ENCODE results near the gene KLHL21.

KLHL21 gene

GRCh38 chr1:6578624-6579373 lies 23.9 kb downstream of the KLHL21 start:
- H2AFZ ChIP-seq (ENCODE audit: low read depth, low read length, severe bottlenecking), result peak overlapping the region; percentile 99
- H3K4me3 ChIP-seq (ENCODE audit: insufficient read depth, low read length, poor library complexity, severe bottlenecking), result no peak overlapping the region
- H3K9ac ChIP-seq (ENCODE audit: low read length), result peak overlapping the region; percentile 82; the same call in 1 of the 2 replicates
- no peaks in the 10 kb centered on the region for H3K27me3 ChIP-seq (ENCODE audit: low read length)
- no peaks in the 10 kb centered on the region for H3F3A ChIP-seq (ENCODE audit: insufficient read depth)
- H3K9me2 ChIP-seq (replicated peaks; ENCODE audit: insufficient read depth, low read length), result no peaks in the 10 kb centered on the region
- H4K20me1 ChIP-seq (ENCODE audit: low read depth, low read length), result no peaks in the 10 kb centered on the region
- peak overlapping the region; percentile 65 for H3K4me2 ChIP-seq (ENCODE audit: low read depth, low read length, poor library complexity, severe bottlenecking)
- H3K9me3 ChIP-seq (ENCODE audit: insufficient read depth, low read length), result no peaks in the 10 kb centered on the region
- H3K79me2 ChIP-seq (ENCODE audit: insufficient read depth, low read length), result peaks cover 13% of the 10 kb centered on the region; the same call in 1 of the 2 replicates
- H3K27ac ChIP-seq (ENCODE audit: low read depth, low read length), result no peak overlapping the region
- no peaks in the 10 kb centered on the region for H3K36me3 ChIP-seq (ENCODE audit: low read length)
- TF ChIP-seq, protein P1, sequence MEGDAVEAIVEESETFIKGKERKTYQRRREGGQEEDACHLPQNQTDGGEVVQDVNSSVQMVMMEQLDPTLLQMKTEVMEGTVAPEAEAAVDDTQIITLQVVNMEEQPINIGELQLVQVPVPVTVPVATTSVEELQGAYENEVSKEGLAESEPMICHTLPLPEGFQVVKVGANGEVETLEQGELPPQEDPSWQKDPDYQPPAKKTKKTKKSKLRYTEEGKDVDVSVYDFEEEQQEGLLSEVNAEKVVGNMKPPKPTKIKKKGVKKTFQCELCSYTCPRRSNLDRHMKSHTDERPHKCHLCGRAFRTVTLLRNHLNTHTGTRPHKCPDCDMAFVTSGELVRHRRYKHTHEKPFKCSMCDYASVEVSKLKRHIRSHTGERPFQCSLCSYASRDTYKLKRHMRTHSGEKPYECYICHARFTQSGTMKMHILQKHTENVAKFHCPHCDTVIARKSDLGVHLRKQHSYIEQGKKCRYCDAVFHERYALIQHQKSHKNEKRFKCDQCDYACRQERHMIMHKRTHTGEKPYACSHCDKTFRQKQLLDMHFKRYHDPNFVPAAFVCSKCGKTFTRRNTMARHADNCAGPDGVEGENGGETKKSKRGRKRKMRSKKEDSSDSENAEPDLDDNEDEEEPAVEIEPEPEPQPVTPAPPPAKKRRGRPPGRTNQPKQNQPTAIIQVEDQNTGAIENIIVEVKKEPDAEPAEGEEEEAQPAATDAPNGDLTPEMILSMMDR (IDR thresholded peaks at IDR 0.05; ENCODE audit: insufficient read depth, low read length, poor library complexity, severe bottlenecking), result no peak
- no peak for TF ChIP-seq EZH2phosphoT487 (conservative IDR thresholded peaks at IDR 0.05; ENCODE audit: low read length)

- Histone ChIP-seq H3K79me2 (ENCODE audit: insufficient read depth, low read length) (peaks cover 13% of the 10 kb centered on the region; the same call in 1 of the 2 replicates), H3K27me3 (ENCODE audit: low read length) (no peaks in the 10 kb centered on the region), H3F3A (ENCODE audit: insufficient read depth) (no peaks in the 10 kb centered on the region), H2AFZ (ENCODE audit: low read depth, low read length, severe bottlenecking) (no peak overlapping the region), H3K9ac (ENCODE audit: low read length) (no peak overlapping the region), H3K27ac (ENCODE audit: low read depth, low read length) (no peak overlapping the region), H3K9me3 (ENCODE audit: insufficient read depth, low read length) (no peaks in the 10 kb centered on the region), H3K4me3 (ENCODE audit: insufficient read depth, low read length, poor library complexity, severe bottlenecking) (no peak overlapping the region), H3K36me3 (ENCODE audit: low read length) (no peaks in the 10 kb centered on the region), H3K4me2 (ENCODE audit: low read depth, low read length, poor library complexity, severe bottlenecking) (no peak overlapping the region), H4K20me1 (ENCODE audit: low read depth, low read length) (no peaks in the 10 kb centered on the region), H3K9me2 (replicated peaks; ENCODE audit: insufficient read depth, low read length) (no peaks in the 10 kb centered on the region)
- no peak for TF ChIP-seq EZH2phosphoT487 (conservative IDR thresholded peaks at IDR 0.05; ENCODE audit: low read length)
- TF ChIP-seq, protein P1 (IDR thresholded peaks at IDR 0.05; ENCODE audit: insufficient read depth, low read length, poor library complexity, severe bottlenecking), result no peak
These were observed 24.7 kb downstream of the KLHL21 start for GRCh38 chr1:6577831-6578525.

DNA sequence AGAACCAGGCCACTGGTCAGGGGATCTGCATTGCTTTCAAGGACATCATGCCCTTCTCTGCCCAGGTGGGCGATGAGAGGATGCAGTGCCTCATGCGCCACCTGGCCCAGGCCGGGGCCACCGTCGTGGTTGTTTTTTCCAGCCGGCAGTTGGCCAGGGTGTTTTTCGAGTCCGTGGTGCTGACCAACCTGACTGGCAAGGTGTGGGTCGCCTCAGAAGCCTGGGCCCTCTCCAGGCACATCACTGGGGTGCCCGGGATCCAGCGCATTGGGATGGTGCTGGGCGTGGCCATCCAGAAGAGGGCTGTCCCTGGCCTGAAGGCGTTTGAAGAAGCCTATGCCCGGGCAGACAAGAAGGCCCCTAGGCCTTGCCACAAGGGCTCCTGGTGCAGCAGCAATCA lies 27.9 kb downstream of the KLHL21 start:
- no peaks in the 10 kb centered on the region for H3F3A ChIP-seq (ENCODE audit: insufficient read depth)
- no peak overlapping the region for H3K4me3 ChIP-seq (ENCODE audit: insufficient read depth, low read length, poor library complexity, severe bottlenecking)
- no peaks in the 10 kb centered on the region for H3K9me2 ChIP-seq (replicated peaks; ENCODE audit: insufficient read depth, low read length)
- no peak overlapping the region for H3K9ac ChIP-seq (ENCODE audit: low read length)
- no peak overlapping the region for H3K27ac ChIP-seq (ENCODE audit: low read depth, low read length)
- H3K36me3 ChIP-seq (ENCODE audit: low read length), result no peaks in the 10 kb centered on the region
- no peak overlapping the region for H2AFZ ChIP-seq (ENCODE audit: low read depth, low read length, severe bottlenecking)
- no peaks in the 10 kb centered on the region for H3K79me2 ChIP-seq (ENCODE audit: insufficient read depth, low read length)
- TF ChIP-seq EZH2phosphoT487 (conservative IDR thresholded peaks at IDR 0.05; ENCODE audit: low read length), result no peak
- TF ChIP-seq, protein P1 (IDR thresholded peaks at IDR 0.05; ENCODE audit: insufficient read depth, low read length, poor library complexity, severe bottlenecking), result no peak
- H3K27me3 ChIP-seq (ENCODE audit: low read length), result no peaks in the 10 kb centered on the region
- H4K20me1 ChIP-seq (ENCODE audit: low read depth, low read length), result no peaks in the 10 kb centered on the region
- H3K9me3 ChIP-seq (ENCODE audit: insufficient read depth, low read length), result no peaks in the 10 kb centered on the region
- no peak overlapping the region for H3K4me2 ChIP-seq (ENCODE audit: low read depth, low read length, poor library complexity, severe bottlenecking)
